Measurements from ENCODE around the gene BACE2.
"Not testable (repeated sequence)": the region's sequence is repeated elsewhere in the genome, so short reads cannot be mapped to it uniquely, and the experiment has no call there.

BACE2 gene

DNA sequence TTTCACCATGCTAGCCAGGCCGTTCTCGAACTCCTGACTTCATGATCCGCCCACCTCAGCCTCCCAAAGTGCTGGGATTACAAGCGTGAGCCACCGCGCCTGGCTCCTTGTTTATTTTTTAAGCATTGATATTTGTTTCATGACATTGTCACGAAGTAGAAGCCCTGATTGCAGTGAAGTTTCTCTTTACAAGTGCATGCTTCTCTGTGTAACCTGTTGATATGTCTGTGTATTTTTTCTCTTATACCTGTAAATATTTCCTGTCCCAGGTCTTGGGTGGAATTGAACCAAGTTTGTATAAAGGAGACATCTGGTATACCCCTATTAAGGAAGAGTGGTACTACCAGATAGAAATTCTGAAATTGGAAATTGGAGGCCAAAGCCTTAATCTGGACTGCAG lies 75.1 kb downstream of the BACE2 start:
- no peak for FAIRE-seq

DNA sequence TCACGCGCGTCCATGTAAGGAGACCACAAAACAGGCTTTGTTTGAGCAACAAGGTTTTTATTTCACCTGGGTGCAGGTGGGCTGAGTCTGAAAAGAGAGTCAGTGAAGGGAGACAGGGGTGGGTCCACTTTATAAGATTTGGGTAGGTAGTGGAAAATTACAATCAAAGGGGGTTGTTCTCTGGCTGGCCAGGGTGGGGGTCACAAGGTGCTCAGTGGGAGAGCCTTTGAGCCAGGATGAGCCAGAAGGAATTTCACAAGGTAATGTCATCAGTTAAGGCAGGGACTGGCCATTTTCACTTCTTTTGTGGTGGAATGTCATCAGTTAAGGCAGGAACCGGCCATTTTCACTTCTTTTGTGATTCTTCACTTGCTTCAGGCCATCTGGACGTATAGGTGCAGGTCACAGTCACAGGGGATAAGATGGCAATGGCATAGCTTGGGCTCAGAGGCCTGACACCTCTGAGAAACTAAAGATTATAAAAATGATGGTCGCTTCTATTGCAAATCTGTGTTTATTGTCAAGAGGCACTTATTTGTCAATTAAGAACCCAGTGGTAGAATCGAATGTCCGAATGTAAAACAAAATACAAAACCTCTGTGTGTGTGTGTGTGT lies 76.4 kb downstream of the BACE2 start:
- not testable (repeated sequence) for FAIRE-seq

DNA sequence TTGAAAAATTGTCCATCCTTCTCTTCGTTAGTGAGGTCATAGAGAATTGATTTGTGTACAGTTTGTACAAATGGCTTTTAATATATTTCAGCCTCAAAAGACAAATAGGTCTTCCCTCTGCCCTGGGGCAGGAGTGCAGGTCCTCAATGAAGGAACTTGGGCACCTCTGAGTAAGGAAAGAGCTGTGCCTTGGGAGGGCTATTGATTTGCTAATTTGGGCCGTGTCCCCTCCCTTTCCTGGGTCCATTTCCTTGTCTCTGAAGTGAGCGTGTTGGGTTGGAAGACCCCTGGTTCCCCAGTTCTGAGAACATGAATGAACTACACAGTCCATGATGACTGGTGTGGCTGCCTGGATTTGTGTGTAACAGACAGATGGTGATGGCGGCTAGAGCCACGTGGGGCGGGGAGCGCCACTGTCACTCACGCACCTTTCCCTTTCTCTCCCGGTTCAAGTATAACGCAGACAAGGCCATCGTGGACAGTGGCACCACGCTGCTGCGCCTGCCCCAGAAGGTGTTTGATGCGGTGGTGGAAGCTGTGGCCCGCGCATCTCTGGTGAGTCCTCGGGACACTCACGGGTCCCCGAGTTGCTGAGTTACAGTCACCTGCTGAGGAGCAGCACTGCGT lies 77.7 kb downstream of the BACE2 start:
- no peak for FAIRE-seq

DNA sequence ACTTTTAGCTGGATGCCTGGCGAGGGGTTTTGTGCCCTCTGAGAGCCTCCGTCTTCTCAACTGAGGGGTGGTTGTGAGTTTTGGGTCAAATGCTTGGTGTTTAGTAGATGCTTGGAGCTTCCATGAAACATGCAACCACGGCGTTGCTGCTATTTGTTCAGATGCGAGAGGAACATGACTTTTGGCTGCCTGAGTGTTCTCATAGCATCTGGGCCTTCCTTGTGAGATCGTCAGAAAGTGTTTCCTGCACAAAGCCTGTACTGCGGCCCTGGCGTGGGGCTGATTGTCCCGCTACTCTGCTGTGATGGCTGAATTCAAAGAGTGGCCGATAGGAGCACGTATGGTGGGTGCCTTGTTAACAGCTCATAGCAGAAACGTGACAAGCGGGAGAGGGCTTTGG lies 78.8 kb downstream of the BACE2 start:
- FAIRE-seq: no peak

DNA sequence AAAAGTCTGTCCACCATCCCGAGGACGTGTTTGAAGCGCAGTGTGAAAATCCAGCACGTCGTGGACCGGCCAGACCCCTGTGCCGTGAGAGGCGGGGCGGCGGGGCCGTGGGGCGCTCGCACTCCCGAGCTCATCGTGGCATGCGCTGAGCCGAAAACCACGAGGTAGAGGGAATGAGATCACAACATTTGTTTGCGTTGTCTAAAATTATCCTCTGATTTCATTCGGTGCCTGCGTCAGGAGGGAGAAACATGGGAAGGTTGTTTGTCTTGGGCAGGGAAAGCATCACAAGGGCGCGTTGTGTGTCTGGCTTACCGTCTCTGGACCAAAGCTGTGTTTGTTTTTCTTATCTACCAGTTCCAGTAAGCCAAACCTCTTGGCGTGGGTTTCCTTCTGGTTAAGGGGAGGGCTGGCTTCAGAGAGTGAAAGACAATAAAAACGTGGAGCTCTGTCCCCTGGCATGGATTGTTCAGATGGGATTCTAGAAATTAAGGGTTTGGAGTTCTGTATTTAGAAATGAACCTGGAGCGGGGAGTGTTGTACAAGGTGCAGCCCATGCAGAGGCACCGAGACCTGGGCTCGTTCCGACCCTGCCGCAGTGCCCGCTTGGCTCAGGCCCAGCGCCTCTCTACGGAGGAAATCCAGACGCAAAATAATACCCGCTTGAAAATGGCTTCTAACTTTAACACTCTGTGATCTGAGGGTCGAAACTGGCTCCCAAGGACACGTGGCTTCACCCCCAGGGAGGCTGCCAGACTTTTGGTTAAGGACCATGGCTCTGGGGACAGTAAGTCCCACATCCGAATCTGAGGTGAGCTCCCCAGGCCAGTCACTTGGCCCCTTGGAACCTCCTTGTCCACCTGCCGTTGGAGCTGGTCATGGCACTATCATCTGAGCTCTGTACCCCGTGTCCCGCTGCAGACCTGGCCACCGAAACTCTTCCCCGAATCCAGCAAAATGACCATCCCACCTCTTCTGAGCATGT lies 79.9 kb downstream of the BACE2 start:
- no peak for FAIRE-seq

DNA sequence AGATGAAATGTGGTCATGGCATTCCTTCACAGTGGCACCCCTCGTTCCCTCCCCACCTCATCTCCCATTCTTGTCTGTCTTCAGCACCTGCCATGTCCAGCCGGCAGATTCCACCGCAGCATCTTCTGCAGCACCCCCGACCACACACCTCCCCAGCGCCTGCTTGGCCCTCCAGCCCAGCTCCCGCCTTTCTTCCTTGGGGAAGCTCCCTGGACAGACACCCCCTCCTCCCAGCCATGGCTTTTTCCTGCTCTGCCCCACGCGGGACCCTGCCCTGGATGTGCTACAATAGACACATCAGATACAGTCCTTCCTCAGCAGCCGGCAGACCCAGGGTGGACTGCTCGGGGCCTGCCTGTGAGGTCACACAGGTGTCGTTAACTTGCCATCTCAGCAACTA lies 81.5 kb downstream of the BACE2 start:
- FAIRE-seq: no peak

DNA sequence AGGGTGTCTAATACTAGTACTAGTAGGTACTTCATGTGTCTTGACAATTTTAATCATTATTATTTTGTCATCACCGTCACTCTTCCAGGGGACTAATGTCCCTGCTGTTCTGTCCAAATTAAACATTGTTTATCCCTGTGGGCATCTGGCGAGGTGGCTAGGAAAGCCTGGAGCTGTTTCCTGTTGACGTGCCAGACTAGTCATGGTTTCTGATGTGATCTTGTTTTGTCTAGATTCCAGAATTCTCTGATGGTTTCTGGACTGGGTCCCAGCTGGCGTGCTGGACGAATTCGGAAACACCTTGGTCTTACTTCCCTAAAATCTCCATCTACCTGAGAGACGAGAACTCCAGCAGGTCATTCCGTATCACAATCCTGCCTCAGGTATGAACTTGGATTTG lies 82.6 kb downstream of the BACE2 start:
- FAIRE-seq: no peak

DNA sequence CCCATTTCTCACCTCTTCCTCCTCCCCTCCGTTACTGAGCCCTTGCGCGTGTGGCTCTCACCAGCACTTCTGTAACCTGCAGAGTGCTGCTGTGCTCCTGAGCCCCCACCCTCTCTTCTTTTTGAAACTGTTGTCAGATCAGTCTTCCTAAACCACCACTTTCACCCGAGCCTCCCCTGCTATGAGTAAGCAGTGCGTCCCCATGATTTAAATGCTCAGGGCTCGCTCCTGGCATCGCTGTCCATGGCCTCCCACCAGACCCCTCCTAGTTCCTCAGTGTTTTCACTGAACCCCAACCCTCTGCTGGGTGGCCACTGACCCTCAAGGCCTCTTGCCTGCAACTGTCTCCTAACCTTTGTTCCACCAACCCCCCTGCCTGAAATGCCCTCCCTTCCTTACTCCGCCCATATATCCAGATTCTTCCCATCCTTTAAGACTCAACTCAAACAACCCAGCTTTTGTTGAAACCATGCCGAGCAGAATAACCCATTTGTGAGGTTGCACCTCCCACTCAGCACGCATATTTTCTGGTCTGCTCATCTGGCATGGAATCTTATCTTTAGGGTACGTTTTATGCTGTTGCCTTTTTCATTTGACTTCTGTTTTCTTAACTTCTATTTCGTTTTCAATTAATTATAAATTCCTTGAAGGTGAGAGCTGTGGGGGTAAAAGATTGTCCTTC lies 84.1 kb downstream of the BACE2 start:
- FAIRE-seq: no peak

DNA sequence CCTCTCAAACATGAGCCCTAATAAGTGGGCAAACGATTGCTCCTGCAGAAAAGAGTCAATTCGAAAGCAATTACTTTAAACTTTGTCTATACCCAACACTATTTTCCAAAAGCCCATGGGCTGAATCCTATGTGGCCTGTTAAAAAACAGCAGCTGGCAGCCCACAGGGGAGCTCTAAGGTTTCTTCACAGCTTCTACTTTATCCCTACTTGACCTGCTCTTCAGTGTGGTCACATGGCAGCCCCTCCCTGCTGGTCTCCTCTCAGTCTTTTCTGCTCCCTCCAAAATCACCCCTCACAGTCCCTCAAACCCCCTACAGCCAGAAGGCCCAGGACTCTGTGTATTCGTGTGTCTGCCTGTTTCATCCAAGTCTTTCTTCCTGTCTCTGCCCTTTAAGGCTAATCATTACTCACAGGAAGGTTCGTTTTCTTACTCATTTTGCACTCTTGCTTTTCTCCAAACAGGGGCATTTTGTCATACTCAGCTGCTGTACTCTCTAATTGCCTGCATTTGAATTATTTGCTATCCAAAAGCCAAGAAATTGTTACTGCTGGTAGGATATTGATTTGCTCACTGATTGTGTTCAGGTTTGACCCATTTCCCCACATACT lies 86.2 kb downstream of the BACE2 start:
- FAIRE-seq: no peak

DNA sequence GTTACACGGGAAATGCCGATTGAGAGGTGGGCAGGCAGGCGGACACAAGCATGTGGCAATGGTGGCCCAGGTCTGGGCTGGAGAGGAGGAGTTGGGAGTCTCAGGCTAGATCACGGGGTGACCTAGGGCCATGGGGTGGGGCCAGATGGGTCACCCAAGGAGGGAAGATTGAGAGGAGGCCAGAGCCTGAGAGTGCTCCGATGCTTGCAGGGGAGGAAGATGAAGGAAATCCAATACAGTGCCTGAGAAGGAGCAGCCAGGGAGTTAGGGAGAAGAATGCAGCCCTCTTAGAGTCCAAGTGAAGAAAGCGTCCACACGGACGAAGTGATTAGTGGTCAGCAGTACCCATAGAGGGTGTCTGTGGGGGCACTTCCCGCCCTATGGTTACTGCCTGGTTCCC lies 87.2 kb downstream of the BACE2 start:
- no peak for FAIRE-seq

DNA sequence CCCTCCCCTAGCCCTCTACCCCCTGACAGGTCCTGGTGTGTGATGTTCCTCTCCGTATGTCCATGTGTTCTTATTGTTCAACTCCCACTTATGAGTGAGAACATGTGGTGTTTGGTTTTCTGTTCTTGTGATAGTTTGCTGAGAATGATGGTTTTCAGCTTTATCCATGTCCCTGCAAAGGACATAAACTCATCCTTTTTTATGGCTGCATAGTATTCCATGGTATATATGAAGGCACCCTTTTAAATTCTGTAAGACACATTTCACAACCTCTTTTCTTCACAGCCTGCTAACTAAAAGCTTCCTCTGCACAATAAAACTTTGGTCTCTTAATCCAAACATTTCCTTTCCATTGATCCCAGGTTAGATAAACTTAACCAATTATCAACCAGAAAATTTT lies 88.3 kb downstream of the BACE2 start:
- FAIRE-seq: not testable (repeated sequence)

DNA sequence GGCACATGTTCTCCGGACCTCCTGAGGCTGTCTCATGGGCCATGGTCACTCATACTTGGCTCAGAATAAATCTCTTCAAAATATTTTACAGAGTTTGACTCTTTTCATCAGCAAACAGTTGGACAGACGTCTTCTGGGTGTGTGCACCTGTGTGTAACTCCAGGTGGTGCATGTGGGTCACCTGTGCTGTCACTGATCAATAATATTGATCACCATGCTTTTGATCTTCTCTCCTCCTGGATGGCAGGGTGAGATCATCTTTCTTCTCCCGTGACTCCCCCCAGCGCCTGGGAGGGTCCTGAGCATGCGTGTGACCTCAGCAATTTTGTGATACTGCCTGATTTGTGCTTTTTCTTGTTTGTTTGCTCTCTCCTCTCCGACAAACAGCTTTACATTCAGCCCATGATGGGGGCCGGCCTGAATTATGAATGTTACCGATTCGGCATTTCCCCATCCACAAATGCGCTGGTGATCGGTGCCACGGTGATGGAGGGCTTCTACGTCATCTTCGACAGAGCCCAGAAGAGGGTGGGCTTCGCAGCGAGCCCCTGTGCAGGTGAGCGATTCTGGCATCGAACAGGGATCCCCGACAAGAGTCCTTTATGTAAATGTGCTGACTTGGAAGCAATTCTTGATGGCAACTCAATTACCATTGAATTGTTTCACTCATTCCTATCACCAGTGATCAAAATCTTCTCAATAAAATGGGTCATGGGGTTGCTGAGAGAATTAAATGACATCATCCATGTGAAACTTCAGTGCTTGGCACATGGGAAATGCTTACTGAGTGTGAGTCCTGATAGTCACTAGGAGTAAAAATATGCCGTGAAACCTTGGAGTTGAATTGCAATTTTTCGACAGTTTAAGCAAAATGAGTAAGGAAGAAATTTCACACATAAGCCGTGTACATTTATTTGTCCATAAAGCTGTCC lies 89.1 kb downstream of the BACE2 start:
- no peak for FAIRE-seq

DNA sequence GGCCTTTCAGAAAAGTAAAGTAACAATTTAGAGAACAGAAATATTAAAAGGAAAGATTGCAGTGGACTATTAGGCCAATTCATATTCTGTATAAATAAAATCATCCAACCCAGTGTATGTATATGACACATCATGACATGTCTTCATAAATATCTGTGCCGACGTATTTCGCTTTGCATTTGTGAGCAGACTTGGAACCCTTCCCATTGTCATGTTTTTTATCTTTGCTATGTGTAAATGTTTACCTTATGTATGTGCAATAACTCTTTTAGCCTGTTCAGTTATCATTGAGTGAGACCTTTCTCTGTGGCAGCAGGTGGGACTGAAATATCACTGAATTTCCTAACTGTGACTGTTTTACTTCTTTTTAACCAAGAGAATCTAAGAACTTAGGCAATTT lies 90.7 kb downstream of the BACE2 start:
- FAIRE-seq: no peak

DNA sequence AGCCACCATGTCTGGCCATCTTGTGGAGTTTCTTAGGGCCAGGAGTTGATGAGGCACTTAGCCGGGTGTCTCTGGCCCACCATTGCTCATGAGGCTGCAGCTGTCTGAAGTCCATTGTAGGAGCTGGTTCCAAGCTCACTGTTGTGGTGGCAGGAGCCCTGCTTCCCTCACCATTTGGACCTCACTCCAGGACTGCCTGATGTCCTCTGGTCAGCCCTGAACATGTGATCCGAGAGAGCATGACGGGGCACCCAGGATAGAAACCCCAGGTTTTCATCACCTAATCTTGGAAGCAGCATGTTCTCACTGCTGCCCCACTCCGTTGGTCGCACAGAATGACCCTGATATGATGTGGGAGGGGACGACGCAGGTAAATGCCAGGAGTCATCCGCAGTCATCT lies 92.5 kb downstream of the BACE2 start:
- FAIRE-seq: no peak

DNA sequence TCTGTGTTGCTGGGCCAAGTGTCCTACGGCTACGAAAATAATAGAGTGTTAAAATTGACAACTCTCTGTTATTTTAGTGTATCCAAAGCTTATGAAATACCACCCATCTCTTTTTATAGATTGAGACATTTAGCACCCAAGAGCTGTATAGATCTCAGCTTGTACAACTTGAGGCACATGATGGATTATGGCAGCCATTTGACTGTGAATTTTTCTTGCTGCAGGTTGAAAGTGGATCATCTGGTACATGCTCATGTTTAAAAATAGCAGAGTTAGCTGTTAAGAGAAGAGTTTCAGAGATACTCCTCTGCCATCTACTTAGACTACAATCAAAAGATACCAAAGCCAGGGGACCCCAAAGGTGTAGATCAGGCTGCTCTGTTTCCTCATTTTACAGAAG lies 99.4 kb downstream of the BACE2 start:
- no peak for FAIRE-seq

DNA sequence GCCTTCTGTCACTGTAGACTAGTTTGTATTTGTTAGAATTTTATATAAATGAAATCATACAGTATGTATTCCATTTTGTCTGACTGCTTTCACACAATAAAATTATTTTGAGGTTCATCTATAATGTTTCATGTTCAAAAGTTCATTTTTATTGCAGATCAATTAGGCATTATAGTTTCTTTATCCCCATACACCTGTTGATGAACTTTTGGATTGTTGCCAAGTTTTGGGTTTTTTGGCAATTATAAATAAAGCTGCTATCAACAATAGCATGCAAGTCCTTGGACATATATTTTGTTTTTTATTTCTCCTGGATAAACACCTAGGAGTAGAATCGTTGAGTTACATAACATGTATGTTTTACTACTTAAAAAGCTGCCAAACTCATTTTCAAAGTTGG lies 101.6 kb downstream of the BACE2 start:
- no peak for FAIRE-seq

DNA sequence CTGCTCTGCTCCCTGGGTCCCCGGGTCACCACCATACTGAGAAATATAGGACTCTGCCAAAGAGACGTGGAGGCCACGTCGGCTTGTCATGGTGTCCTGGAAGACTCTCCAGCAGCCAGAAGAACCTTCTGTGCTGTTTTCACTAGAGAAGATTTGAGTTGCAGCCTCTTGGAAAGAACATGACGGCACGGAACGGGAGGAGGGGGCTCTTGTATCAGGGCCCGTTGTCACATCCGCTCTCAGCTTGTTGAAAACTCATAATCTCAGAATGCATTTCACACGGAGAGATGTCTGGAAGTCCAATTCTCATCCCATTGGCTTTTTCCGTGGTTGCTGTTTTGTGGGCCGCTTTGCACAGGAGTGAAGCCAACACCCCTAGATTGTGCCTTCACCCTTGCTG lies 109.2 kb downstream of the BACE2 start:
- no peak for FAIRE-seq

DNA sequence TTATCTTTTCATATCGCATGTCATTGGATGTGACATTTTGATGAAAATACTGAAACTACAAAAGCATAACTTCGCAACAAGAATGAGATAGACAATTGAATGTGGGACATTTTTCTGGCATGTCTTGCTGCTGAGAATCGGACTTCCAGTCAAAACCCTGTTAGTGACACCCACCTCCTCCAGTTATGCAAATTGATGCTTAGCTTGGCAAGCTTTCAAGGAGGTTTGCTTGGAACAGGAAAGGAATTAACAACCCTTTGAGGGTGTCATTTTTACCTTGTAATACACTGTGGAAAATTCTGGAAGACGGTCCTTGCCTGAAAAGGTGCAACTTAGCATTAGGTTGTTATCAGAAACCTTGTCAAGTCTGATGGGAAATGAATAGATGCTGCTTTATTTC lies 109.9 kb downstream of the BACE2 start:
- no peak for FAIRE-seq

DNA sequence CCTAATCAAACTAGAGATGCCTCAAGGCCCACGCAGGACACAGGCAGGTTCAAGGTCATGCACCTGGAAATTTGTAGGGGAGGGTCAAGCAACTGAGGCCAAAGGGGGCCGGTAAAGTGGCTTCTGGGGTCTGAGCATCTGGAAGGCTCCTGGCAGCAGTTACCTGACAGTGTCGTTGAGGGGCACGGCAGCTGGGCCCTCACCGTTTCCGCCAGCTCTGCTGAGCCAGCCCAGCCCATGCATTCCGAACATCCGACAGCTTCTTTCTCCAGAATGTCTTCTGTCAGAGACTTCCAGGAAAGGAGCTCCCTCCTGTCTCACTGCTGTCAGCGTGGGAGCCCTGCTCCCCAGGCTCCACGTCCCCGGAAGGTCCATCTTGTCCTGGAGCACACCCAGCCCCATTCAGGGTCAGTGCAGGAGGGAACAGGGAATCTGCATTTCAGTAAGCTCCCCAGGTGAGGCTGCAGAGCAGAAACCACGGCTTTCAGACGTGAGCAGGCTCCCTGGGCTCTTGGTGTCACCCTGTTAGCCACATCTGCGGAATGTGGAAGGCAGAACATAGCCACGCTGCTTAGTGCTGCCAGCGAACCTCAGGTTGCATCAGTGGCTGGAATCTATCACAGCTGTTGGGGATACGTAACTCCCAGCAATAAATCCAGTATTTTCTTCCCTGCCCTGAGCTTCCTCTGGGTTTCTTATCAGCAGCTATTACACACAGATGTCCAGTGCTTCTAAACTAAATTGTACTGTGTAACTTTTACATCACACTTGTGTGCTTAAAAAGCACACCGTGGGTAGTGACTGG lies 112.4 kb downstream of the BACE2 start:
- FAIRE-seq: no peak

DNA sequence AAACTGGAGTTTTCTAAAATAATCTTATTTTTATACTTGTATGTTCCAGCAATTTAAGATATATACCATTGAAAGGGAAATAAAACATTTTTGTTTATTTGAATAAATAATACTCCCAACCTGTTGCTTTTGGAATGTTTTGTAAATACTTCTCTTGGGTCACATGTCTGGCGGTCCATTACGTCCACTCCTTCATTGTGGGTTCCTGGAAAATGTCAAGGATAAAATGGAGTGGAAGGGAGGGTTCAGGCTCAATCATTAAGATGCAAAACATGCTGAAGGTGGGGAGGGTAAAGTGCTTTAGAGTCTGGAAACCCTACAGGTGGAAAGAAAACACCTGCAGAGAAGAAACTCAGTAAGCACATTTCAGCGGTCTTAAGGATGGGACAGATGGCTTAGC lies 114.5 kb downstream of the BACE2 start:
- FAIRE-seq: no peak
